Activated T-cell treated with anti-CD3 and anti-CD28 coated beads for 48 hours (primary cell): ENCODE results near the gene HOXC4.

ENCODE experiments used
- DNase-seq: peaks from one replicate; pipeline ENCODE4 v3.0.0-alpha.2; 2020; ENCODE audit warnings: low read depth

HOXC4 gene

DNA sequence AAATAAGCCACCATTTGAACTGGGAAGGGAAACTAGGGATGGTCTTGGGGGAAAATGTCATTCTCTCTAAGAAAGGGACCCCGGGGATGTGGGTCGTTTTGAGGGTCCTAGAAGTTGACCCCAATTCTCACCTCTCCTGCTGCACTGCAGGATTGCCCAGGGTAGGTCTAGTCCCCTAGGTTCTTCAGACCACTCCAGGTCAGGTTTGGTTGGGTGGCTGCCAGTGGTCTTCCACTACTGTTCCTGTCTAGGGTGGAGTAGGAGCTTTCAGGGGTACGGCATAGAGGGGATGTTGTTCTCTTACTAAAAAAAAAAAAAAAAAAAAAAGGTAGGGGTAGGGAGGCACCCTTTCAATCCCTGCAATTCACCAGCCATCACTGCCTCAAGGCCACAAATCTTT lies 37.6 kb upstream of the HOXC4 start:
- DNase-seq, result no peak

GRCh38 chr12:54016478-54016964 lies 37.1 kb upstream of the HOXC4 start:
- no peak for DNase-seq

GRCh38 chr12:54017027-54017788 lies 36.4 kb upstream of the HOXC4 start:
- DNase-seq, result no peak

DNA sequence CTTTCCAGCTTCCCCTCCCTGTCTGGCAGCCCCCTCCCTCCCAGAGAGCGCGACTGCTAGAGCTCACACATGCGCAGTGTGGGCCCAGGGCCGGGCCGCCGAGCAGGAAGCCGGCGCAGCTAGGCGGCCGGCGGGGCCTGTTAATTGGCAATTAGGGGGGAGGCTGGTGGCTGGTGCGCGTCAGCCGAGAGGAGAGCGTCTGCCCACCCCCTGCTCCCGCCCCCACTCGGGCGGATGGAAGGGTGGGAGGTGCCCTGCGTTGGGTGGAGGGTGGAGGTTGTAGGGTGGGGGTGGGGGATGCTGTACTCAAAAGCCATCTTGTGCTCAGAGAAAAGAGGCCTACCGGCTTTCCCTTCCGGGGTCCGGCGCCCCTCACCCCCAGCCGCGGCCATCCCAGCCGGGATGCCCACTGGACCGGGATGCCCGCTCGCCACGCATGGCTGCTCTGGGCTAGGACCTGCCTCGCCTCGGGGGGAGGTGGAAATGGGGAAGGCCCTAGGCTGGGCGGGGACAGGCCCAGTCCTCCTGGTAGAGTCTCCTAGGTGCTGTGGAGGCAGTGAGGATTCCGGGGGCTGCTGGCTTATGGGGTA lies 35.7 kb upstream of the HOXC4 start:
- DNase-seq, result peak; percentile 69

GRCh38 chr12:54018468-54018984 lies 35.1 kb upstream of the HOXC4 start:
- no peak for DNase-seq

DNA sequence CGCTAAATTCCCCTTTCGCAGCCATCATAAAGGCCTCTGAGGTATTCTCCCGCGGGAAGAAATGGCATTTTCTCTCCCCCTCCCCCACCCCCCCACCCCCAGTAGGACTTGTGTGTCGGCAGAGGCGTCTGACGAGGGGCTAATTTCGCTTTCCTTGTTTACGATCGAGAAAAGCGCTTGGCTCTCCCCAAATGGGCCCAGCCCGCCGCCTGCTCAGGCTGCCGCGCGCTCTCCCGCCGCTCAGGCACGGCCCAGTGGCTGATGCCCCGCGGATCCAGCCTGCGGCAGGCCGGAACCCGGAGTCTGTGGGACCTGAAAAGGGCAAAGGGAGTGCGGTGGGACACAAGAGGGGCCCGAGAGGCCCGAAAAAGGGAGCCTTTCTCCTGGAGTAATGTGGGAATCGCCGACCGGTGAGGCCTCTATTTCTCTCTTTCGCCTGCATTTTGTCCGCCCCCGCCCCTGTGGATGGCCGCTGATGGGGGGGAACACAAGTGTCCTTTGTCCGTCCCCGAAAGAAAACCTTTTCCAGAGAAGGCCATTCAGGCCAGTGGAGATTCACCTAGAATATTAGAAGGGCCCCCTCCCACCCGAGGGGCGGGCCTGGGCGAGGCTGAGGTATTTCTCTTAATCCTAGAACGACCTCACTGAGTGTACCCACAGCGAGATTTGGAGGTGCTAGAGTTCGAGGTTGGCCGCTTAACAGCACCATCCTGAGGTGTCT lies 34.4 kb upstream of the HOXC4 start:
- no peak for DNase-seq

DNA sequence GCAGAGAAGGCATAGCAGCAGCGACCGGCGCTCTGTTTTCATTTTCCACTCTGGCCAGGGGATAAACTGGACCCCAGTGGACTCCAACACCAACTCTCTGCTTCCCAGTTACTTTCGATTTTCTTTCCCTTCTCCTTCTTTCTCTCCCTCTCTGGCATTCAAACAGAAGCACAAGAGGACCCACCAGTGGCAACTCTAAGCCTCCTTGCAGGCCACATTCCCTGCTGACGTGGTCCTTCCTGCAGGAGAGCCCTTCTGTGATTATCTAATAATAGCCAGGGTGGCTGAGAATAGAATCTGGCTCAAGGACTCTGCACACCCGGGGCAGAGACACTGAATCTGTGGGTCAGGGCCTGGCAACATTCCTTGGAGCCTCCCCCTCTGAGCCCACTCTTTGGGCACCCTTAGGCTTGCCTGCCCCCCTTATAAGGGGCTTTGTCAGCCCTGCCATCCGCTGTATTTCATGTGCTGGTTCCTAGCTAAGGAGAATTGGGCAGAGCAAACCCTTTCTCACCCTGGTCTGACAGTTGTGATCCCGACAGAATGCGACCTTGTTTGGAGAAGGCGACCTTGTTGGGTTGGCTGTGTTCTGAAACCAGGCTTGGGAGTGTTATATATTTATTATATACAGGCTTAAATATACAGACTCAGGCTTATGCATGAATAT lies 33.6 kb upstream of the HOXC4 start:
- DNase-seq, result no peak

DNA sequence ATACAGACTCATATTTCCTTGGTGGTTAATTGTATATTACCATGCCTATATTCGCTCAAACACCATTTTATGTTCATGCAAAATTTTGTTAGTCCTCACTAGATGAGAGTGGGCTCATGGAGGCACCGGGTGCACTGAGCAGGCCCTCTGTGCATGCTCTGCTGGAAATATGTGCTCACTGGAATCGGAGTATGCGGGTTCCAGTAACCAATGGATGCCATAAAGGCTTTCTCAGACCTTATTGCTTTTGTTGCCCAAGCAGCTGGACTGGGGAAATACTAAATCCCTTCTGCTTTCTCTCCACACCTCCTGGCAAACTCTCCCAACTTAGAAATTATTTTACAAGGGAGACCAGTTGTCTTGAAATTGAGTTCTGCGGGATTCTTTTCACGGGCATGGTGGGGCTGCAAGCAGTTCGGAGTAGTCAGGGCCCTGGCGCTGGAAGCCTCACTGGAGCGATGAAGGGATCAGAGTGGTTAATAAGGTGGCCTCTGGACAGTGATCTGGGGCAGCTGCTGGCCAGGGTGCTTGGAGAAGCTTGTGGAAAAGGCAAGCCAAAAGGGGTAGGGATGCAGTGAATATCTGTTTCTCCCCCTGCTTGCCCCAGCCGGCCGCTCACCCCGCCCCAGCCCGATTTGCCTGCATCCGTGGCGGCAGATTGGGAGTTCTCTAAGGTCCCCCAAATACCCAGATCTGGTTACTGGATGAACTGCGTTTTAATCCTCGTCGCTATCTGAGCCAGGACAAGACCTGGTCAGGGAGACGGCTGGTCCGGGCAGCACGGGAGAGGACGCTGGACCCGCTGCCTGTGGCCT lies 32.8 kb upstream of the HOXC4 start:
- no peak for DNase-seq

GRCh38 chr12:54021432-54022013 lies 32.1 kb upstream of the HOXC4 start:
- no peak for DNase-seq

- no peak for DNase-seq
Observed at GRCh38 chr12:54022960-54023884, 30.4 kb upstream of the HOXC4 start.

GRCh38 chr12:54024127-54024526 lies 29.5 kb upstream of the HOXC4 start:
- DNase-seq, result no peak

GRCh38 chr12:54024581-54025305 lies 28.9 kb upstream of the HOXC4 start:
- DNase-seq, result no peak

GRCh38 chr12:54025499-54026405 lies 27.9 kb upstream of the HOXC4 start:
- no peak for DNase-seq

DNA sequence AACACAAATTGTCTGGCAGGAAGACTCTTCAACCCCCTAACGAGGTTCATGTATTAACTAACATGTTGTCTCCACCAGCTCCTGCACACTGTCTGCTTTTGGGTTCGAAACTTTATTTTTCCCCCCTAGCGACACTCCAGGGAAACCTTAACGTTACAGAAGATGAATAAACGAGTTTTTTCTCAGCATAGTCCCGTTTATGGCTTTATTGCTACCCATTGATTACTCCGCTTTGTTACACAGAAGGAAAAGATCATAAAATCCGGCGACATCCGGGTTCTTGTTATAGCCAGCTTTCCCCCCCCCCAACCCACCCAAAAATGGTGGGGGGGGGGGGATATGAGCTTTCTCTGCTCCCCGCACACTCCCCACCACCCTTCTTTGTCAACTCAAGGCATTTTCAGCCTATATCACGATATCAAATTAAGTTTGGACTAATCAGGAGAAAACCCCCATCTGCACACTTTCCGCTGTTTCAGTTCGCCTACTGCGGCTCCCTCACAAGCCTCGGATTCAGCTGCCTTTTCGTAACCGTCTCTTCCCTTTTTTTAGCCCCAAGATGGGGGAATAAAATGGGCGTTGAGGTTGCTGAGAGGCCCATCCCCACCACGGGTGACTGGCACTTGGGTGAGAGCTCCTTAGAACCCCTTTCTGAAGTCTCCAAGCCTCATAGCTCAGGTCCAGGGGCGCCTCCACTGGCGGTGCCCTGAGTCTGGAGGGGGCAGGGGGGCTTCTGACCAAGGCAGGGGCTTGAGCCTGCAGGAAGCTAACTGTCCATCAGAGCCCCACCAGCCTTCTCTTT lies 26.8 kb upstream of the HOXC4 start:
- no peak for DNase-seq

GRCh38 chr12:54027442-54027786 lies 26.2 kb upstream of the HOXC4 start:
- DNase-seq, result no peak

GRCh38 chr12:54028314-54029201 lies 25.1 kb upstream of the HOXC4 start, which contains the start of gene HOXC6:
Gene HOXC6 (plus strand): TSS chr12:54028440. CDS start chr12:54028522, 82 bp downstream.
- no peak for DNase-seq
